HepG2 (cell line): ENCODE data around the gene NUDT2. TPM values are rescaled to one million over a fixed set of nuclear protein-coding genes. Genes with fewer than 3 reads are reported as not detected.

Experiments
- ATAC-seq: fragments of 200-7000 bp; cut with Tn5 transposase; 3 replicates; pipeline ENCODE4 v1.9.1; 2020; ENCODE audit warnings: mild to moderate bottlenecking, moderate library complexity
- BruUV-seq: library from RNA; stranded (reverse); fragments of 400-500 nt; replicated peaks from 2 replicates; lab custom pipeline; 2021; lab: Mats Ljungman, UMichigan
- CTCF ChIA-PET: fragments of 300-600 bp; formaldehyde crosslinking; extraction: SDS; loops from one replicate; lab custom pipeline; 2021; ENCODE audit warnings: low total read pairs, inconsistent platforms, low intra/inter-chr PET ratio; lab: Yijun Ruan, JAX
- POLR2A ChIA-PET: fragments of 350-600 bp; sonication (Branson Sonifier 250); formaldehyde crosslinking; loops from one replicate; lab custom pipeline; 2020; ENCODE audit warnings: antibody characterized with exemption, inconsistent platforms; lab: Yijun Ruan, JAX
- DNase-seq: peaks from one replicate; pipeline ENCODE4 v3.0.0-alpha.2; 2015; ENCODE audit warnings: low spot score
- FAIRE-seq: peaks from 3 replicates; lab custom pipeline; 2011; peaks lifted over from hg19 to GRCh38; lab: Jason Lieb, UNC
- H2AFZ ChIP-seq: one replicate; pipeline ENCODE4 v1.6.1; 2011; ENCODE audit warnings: low read length, inconsistent platforms
- H3K27ac ChIP-seq: fragments of 300-600 bp; 3 replicates; pipeline ENCODE4 v1.8.0; 2011; ENCODE audit warnings: mixed run types, mild to moderate bottlenecking, mixed read lengths, low read length, inconsistent platforms; ENCODE audit not compliant: insufficient read depth; ENCODE audit errors: extremely low read length
- H3K27me3 ChIP-seq, 2 experiments: fragments of 200-600 bp in 1 of 2; 2 replicates in 1 of 2; 3 replicates in 1 of 2; pipeline versions ENCODE4 v1.6.0 to v1.8.0; 2011; ENCODE audit warnings: low read length in 2 of 2, mild to moderate bottlenecking in 2 of 2, moderate library complexity in 2 of 2, inconsistent platforms in 1 of 2; ENCODE audit not compliant: insufficient read depth in 2 of 2, control insufficient read depth in 1 of 2
- H3K36me3 ChIP-seq, 2 experiments: fragments of 200-600 bp in 1 of 2; replicated peaks in 1 of 2; 2 replicates in 1 of 2; 3 replicates in 1 of 2; pipeline versions ENCODE4 v1.5.1 to v1.8.0; 2011; ENCODE audit warnings: low read length in 2 of 2, inconsistent platforms in 1 of 2; ENCODE audit not compliant: insufficient read depth in 2 of 2, control insufficient read depth in 1 of 2
- H3K4me1 ChIP-seq: 2 replicates; pipeline ENCODE4 v1.5.1; 2012; ENCODE audit warnings: low read length, inconsistent platforms; ENCODE audit not compliant: insufficient read depth
- H3K4me2 ChIP-seq: 2 replicates; pipeline ENCODE4 v1.6.0; 2011; ENCODE audit warnings: low read depth, low read length, inconsistent platforms
- H3K4me3 ChIP-seq, 3 experiments: fragments of 200-600 bp in 1 of 3; sonication (generic), shearing (Covaris generic) in 1 of 3; replicated peaks in 1 of 3; 2 replicates each; pipeline ENCODE4 v1.5.1; 2011 to 2016; ENCODE audit warnings: low read length in 3 of 3, inconsistent platforms in 2 of 3, low read depth in 2 of 3, mild to moderate bottlenecking in 2 of 3, control low read depth in 1 of 3, mixed read lengths in 1 of 3; ENCODE audit not compliant: insufficient read depth in 1 of 3
- H3K79me2 ChIP-seq: one replicate; pipeline ENCODE4 v1.6.1; 2011; ENCODE audit warnings: low read length, inconsistent platforms; ENCODE audit not compliant: insufficient read depth
- H3K9ac ChIP-seq: 2 replicates; pipeline ENCODE4 v1.6.0; 2011; ENCODE audit warnings: mild to moderate bottlenecking, low read depth, low read length, inconsistent platforms; ENCODE audit not compliant: insufficient read depth
- H3K9me3 ChIP-seq: 2 replicates; pipeline ENCODE4 v1.5.1; 2012; ENCODE audit warnings: mild to moderate bottlenecking, low read length
- H4K20me1 ChIP-seq: 2 replicates; pipeline ENCODE4 v1.6.0; 2011; ENCODE audit warnings: inconsistent platforms, mild to moderate bottlenecking, low read length, moderate library complexity; ENCODE audit not compliant: insufficient read depth
- MATR3 ChIP-seq: sonication (generic); formaldehyde crosslinking; IDR thresholded peaks from 2 replicates; pipeline ENCODE4 v1.4.0; 2020; ENCODE audit warnings: missing genetic modification reagents
- POLR2G ChIP-seq: fragments of 200-400 bp; formaldehyde crosslinking; IDR thresholded peaks from 2 replicates; pipeline ENCODE4 v1.6.1; 2018; ENCODE audit warnings: mild to moderate bottlenecking, low read depth, low read length, moderate library complexity
- SP5 ChIP-seq: IDR thresholded peaks from 2 replicates; pipeline ENCODE4 v1.6.1; 2016; ENCODE audit warnings: low read depth, borderline replicate concordance
- ZNF331 ChIP-seq: sonication (generic); formaldehyde crosslinking; IDR thresholded peaks from 2 replicates; pipeline ENCODE4 v1.4.0; 2020; ENCODE audit warnings: missing genetic modification reagents
- ZNF530 ChIP-seq: sonication (generic); formaldehyde crosslinking; IDR thresholded peaks from 2 replicates; pipeline ENCODE4 v1.5.0; 2020; ENCODE audit warnings: low read depth, mild to moderate bottlenecking, missing genetic modification reagents
- WGBS: methylation state at CpG from one replicate; pipeline ENCODE4 v1.1.6; 2017; ENCODE audit warnings: low lambda C conversion rate; 5-methylcytosine and 5-hydroxymethylcytosine counted together
- in situ Hi-C: cut with HindIII; loops from 2 replicates; pipeline ENCODE4 v1.10.0; 2017; ENCODE audit warnings: low pct_unique_long_range_greater_than_20kb; ENCODE audit not compliant: extremely low pct_ligation_motif_present
- intact Hi-C: fragments of 100-400 bp; cut with micrococcal nuclease; formaldehyde crosslinking; loops from one replicate; pipeline ENCODE4 v1.10.0; 2022; ENCODE audit not compliant: unreplicated experiment
- polyA plus RNA-seq, 8 experiments: library from polyadenylated mRNA; depleted of rRNA in 3 of 8; stranded (reverse) in 7 of 8; unstranded in 1 of 8; fragments of >200 nt; fragmentation: Illumina TruSeq in 4 of 8; extraction: Trizol in 4 of 8; gene quantifications; 2 replicates each; pipeline versions ENCODE4 v1.2.1 to v1.2.3, GENCODE V29; 2011 to 2016; ENCODE audit warnings: low read depth in 4 of 8, missing spikeins in 1 of 8, mixed read lengths in 1 of 8; ENCODE audit not compliant: insufficient read depth in 1 of 8
- total RNA-seq, 5 experiments: library from RNA; depleted of rRNA; stranded (reverse); fragments of >200 nt; fragmentation: Illumina TruSeq; extraction: Trizol; gene quantifications; 2 replicates each; pipeline ENCODE4 v1.2.3, GENCODE V29; 2016; ENCODE audit warnings: low read depth in 1 of 5
- TF ChIP-seq, protein P1 (sequence below): IDR thresholded peaks from 2 replicates; pipeline ENCODE4 v1.6.1; 2016; ENCODE audit warnings: mild to moderate bottlenecking, missing biosample characterization, missing genetic modification reagents
- TF ChIP-seq, protein P2 (sequence below): sonication (generic); formaldehyde crosslinking; conservative IDR thresholded peaks from 2 replicates; pipeline ENCODE4 v1.4.0; 2020; ENCODE audit warnings: missing genetic modification reagents

Gene NUDT2
- total and polyA plus RNA-seq, 2 of the 13 experiments (the other 11 are each of a cell fraction or from before 2014, with no cell fraction given) = 19.9 to 24.6 TPM

DNA sequence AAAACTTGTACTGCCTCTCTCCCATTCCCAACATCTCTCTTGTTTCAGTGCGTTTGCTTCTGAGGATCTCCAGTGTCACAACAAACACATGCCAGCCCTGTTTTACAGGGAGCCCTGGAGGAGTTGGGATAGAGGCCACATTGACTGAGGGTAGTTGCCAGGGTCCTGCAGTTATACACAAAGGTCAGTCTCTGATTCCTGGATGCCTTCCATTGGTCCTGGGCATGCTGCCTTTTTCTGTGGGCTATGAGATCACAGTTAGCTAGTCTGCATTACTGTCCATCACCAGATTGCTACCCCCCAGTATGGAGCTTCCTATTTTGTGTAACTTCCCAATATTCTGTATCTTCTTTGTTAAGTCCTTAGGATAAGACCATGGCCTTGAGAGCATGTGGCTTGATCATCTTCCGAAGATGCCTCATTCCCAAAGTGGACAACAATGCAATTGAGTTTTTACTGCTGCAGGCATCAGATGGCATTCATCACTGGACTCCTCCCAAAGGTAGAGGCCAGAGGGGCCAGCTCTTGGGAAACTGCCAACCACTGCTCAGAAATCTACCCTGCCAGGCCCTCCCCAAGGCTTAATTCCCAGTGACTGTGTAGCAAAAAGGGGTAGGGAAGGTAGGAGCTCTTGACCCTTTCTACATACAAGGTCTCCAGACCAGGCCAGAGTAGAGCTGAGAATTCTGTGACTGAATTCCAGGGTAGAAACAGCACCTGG lies 9.5 kb downstream of the NUDT2 start:
- TF ChIP-seq, protein P1, sequence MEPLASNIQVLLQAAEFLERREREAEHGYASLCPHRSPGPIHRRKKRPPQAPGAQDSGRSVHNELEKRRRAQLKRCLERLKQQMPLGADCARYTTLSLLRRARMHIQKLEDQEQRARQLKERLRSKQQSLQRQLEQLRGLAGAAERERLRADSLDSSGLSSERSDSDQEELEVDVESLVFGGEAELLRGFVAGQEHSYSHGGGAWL (CRISPR knock-in tag) = no peak
- TF ChIP-seq SP5 (CRISPR knock-in tag) (no peak), ZNF331 (CRISPR knock-in tag) (no peak), MATR3 (no peak), ZNF530 (CRISPR knock-in tag) (no peak), POLR2G (no peak)
- TF ChIP-seq, protein P2, sequence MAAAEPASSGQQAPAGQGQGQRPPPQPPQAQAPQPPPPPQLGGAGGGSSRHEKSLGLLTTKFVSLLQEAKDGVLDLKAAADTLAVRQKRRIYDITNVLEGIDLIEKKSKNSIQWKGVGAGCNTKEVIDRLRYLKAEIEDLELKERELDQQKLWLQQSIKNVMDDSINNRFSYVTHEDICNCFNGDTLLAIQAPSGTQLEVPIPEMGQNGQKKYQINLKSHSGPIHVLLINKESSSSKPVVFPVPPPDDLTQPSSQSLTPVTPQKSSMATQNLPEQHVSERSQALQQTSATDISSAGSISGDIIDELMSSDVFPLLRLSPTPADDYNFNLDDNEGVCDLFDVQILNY (CRISPR knock-in tag) = no peak
- 100% methylated on average over 2 of the region's 2 CpGs for WGBS
- Histone ChIP-seq H3K4me2 (no peak overlapping the region), H3K36me3 (peaks cover 16% of the 10 kb centered on the region in 2 experiments), H3K27ac (no peak overlapping the region), H4K20me1 (no peaks in the 10 kb centered on the region), H3K27me3 (no peaks in the 10 kb centered on the region), H3K9me3 (no peaks in the 10 kb centered on the region), H3K4me1 (peaks cover 34% of the 10 kb centered on the region), H3K9ac (no peak overlapping the region), H3K79me2 (no peaks in the 10 kb centered on the region), H3K4me3 (no peak overlapping the region), H2AFZ (no peak overlapping the region)
- intact Hi-C loops = loop anchor here (10.0 kb wide), 1 partner anchor 166 kb away; no protein-coding TSS in a partner anchor
- ChIA-PET POLR2A (interaction anchor here (0.7 to 7.6 kb wide), 3 partner anchors 8 to 38 kb away, joined by 3 to 162 read pairs (median 5); partner anchors contain the start of gene MYORG), CTCF (no interaction called here)
- no peak for ATAC-seq
- no peak for DNase-seq
- in situ Hi-C loops = no loop called here
- no TSS peak for BruUV-seq
- FAIRE-seq = no peak
